ENCODE data around the gene SPATS1. TPM values are rescaled to one million over a fixed set of nuclear protein-coding genes. Genes with fewer than 3 reads are reported as not detected.
A peak's percentile ranks its signal among the peaks of the same experiment; 100 is the strongest.

SPATS1 gene
- total RNA-seq, result 1 to 10 TPM; 3.3 to 4.4 TPM
- 1 to 10 TPM; 1.2 to 1.3 TPM for polyA plus RNA-seq
- long read RNA-seq, donor 1, result 0 reads
- long read RNA-seq, donor 2, result 0 reads
- long read RNA-seq, donor 3, partial matches to known transcripts, result 0 of 1 reads
- long read RNA-seq, donor 3, other reads (novel, unspliced or antisense), result 0 of 1 reads
- long read RNA-seq, donor 4, result 0 reads
- long read RNA-seq, donor 5, result 0 reads

- no peak within 1 kb of the TSS for H3K4me3 ChIP-seq
- DNase-seq (peak; percentile 6 to 22 (median 19)), ATAC-seq (ENCODE audit: insufficient read depth, low FRiP score) (no peak)
- no peak within 1 kb of the TSS for H3K9ac ChIP-seq (ENCODE audit: insufficient read depth in 1 of 2, low read length in 2 of 2)
- H3K27ac ChIP-seq (ENCODE audit: low read depth in 1 of 2, low read length in 1 of 2), result no peak within 1 kb of the TSS
- peaks cover 0 to 7% (median 4%) of the 10 kb centered on the region in 5 donors for H3K4me1 ChIP-seq (ENCODE audit: control insufficient read depth in 5 of 5, insufficient read depth in 5 of 5, low read length in 5 of 5)
- peaks cover 0 to 51% (median 39%) of the 10 kb centered on the region in 3 donors for H3K27me3 ChIP-seq (ENCODE audit: control insufficient read depth in 3 of 3, insufficient read depth in 3 of 3, low read length in 2 of 3)
- H3K36me3 ChIP-seq (ENCODE audit: control insufficient read depth in 4 of 4, insufficient read depth in 4 of 4, low read length in 4 of 4), result no peaks in the 10 kb centered on the region
- peaks cover 0 to 2% (median 0%) of the 10 kb centered on the region in 4 donors for H3K9me3 ChIP-seq (ENCODE audit: control insufficient read depth in 4 of 4, insufficient read depth in 3 of 4, low read length in 3 of 4)
- 3 to 6% methylated on average over 31 of the region's 31 CpGs for WGBS, 2 donors
- TF ChIP-seq, protein P1, sequence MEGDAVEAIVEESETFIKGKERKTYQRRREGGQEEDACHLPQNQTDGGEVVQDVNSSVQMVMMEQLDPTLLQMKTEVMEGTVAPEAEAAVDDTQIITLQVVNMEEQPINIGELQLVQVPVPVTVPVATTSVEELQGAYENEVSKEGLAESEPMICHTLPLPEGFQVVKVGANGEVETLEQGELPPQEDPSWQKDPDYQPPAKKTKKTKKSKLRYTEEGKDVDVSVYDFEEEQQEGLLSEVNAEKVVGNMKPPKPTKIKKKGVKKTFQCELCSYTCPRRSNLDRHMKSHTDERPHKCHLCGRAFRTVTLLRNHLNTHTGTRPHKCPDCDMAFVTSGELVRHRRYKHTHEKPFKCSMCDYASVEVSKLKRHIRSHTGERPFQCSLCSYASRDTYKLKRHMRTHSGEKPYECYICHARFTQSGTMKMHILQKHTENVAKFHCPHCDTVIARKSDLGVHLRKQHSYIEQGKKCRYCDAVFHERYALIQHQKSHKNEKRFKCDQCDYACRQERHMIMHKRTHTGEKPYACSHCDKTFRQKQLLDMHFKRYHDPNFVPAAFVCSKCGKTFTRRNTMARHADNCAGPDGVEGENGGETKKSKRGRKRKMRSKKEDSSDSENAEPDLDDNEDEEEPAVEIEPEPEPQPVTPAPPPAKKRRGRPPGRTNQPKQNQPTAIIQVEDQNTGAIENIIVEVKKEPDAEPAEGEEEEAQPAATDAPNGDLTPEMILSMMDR (IDR thresholded peaks at IDR 0.05; ENCODE audit: control extremely low read depth, extremely low read depth), result no peak
Measured at GRCh38 chr6:44342489-44342888, at the start of gene SPATS1. TSS of gene SPATS1 (plus strand) at chr6:44342650. CDS start at chr6:44343096, 446 bp downstream.

DNA sequence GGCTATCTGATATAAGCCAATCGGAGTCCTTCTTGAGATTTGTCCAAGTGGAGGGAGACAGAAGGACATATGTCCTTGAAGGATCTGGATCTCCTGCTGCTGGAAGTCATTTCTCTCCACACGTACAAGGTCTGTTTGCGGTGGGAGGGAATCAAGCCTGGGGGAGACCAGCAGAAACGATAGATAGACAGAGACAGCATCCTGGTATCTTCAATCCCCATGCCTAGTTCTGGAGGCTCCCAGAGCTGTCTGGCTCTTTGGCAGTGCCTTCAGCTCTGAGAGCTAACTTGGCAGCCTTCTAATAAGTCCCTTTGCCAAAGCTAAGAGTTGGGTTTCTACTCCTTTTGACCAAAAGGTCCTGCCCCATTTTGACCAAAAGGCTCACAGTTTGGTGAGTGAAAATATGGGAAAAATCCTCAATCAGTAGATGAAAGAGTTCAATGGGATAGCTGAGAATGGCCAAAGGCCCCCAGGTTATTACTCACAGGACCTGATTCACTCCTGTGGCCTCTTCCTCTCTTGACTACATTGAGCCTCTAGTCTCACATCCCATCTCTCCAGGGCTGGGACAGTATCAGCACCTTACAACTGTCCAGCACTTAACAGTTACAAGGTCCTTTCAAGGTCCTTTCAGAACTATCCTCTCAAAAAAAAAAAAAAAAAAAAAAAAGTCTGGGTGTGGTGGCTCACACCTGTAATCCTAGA lies 49.6 kb upstream of the SPATS1 start:
- 77 to 84% methylated on average over 4 of the region's 4 CpGs for WGBS, 2 donors
- no peak for DNase-seq
- peaks cover 0 to 53% (median 27%) of the 10 kb centered on the region in 3 donors for H3K27me3 ChIP-seq (ENCODE audit: control insufficient read depth in 3 of 3, insufficient read depth in 3 of 3, low read length in 2 of 3)
- no peak overlapping the region for H3K9ac ChIP-seq (ENCODE audit: insufficient read depth in 1 of 2, low read length in 2 of 2)
- peaks cover 0 to 3% (median 0%) of the 10 kb centered on the region in 4 donors for H3K9me3 ChIP-seq (ENCODE audit: control insufficient read depth in 4 of 4, insufficient read depth in 3 of 4, low read length in 3 of 4)
- no peak overlapping the region for H3K4me3 ChIP-seq
- H3K27ac ChIP-seq (ENCODE audit: low read depth in 1 of 2, low read length in 1 of 2), result no peak overlapping the region
- no peaks in the 10 kb centered on the region for H3K36me3 ChIP-seq (ENCODE audit: control insufficient read depth in 4 of 4, insufficient read depth in 4 of 4, low read length in 4 of 4)
- ATAC-seq (ENCODE audit: insufficient read depth, low FRiP score), result no peak
- TF ChIP-seq, protein P1 (IDR thresholded peaks at IDR 0.05; ENCODE audit: control extremely low read depth, extremely low read depth), result no peak
- peaks cover 0 to 10% (median 0%) of the 10 kb centered on the region in 5 donors for H3K4me1 ChIP-seq (ENCODE audit: control insufficient read depth in 5 of 5, insufficient read depth in 5 of 5, low read length in 5 of 5)

GRCh38 chr6:44294832-44295791 lies 47.3 kb upstream of the SPATS1 start:
- Histone ChIP-seq H3K27me3 (ENCODE audit: control insufficient read depth in 3 of 3, insufficient read depth in 3 of 3, low read length in 2 of 3) (peaks cover 0 to 48% (median 23%) of the 10 kb centered on the region in 3 donors), H3K4me1 (ENCODE audit: control insufficient read depth in 5 of 5, insufficient read depth in 5 of 5, low read length in 5 of 5) (peaks cover 0 to 12% (median 0%) of the 10 kb centered on the region in 5 donors), H3K9me3 (ENCODE audit: control insufficient read depth in 4 of 4, insufficient read depth in 3 of 4, low read length in 3 of 4) (no peaks in the 10 kb centered on the region), H3K4me3 (no peak overlapping the region), H3K27ac (ENCODE audit: low read depth in 1 of 2, low read length in 1 of 2) (no peak overlapping the region), H3K36me3 (ENCODE audit: control insufficient read depth in 4 of 4, insufficient read depth in 4 of 4, low read length in 4 of 4) (peaks cover 0 to 1% (median under 1%) of the 10 kb centered on the region in 4 donors), H3K9ac (ENCODE audit: insufficient read depth in 1 of 2, low read length in 2 of 2) (no peak overlapping the region)
- 66 to 79% methylated on average over 7 of the region's 7 CpGs for WGBS, 2 donors
- TF ChIP-seq, protein P1 (IDR thresholded peaks at IDR 0.05; ENCODE audit: control extremely low read depth, extremely low read depth), result no peak
- DNase-seq (no peak), ATAC-seq (ENCODE audit: insufficient read depth, low FRiP score) (no peak)

Data from lung (tissue), 16 donors.